Measurements from ENCODE around the gene GRAMD4.

DNA sequence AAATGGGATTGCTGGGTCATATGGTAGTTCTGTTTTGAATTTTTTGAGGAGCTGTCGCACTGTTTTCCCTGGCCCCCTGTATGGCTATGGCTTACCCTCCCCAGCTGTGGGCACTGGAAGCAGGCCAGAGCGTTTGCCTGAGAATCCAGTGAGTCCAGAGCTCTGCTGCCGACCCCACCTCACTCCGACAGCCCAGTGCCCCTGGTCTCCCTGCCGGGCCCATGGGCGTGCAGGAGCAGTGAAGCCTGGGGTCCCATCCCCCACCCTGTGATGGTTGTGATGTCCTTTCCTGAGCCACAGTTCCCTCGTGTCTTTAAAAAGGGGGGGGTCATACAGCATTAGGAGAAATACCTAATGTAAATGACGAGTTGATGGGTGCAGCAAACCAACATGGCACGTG lies 13.3 kb upstream of the GRAMD4 start:
- TF ChIP-seq, protein P1, sequence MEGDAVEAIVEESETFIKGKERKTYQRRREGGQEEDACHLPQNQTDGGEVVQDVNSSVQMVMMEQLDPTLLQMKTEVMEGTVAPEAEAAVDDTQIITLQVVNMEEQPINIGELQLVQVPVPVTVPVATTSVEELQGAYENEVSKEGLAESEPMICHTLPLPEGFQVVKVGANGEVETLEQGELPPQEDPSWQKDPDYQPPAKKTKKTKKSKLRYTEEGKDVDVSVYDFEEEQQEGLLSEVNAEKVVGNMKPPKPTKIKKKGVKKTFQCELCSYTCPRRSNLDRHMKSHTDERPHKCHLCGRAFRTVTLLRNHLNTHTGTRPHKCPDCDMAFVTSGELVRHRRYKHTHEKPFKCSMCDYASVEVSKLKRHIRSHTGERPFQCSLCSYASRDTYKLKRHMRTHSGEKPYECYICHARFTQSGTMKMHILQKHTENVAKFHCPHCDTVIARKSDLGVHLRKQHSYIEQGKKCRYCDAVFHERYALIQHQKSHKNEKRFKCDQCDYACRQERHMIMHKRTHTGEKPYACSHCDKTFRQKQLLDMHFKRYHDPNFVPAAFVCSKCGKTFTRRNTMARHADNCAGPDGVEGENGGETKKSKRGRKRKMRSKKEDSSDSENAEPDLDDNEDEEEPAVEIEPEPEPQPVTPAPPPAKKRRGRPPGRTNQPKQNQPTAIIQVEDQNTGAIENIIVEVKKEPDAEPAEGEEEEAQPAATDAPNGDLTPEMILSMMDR (IDR thresholded peaks at IDR 0.05 in 4 of 5, conservative IDR thresholded peaks at IDR 0.05 in 1 of 5): no peak
- no peak for TF ChIP-seq POLR2A (IDR thresholded peaks at IDR 0.05)

All from gastrocnemius medialis (tissue), 4 donors.